Breast epithelium (tissue), 3 donors: ENCODE results near the gene KLHDC8B.

ENCODE experiments used
- POLR2A ChIP-seq: fragments of 450-650 bp; IDR thresholded peaks from one replicate; pipeline ENCODE4 v1.6.1; 2016; ENCODE audit warnings: antibody characterized with exemption, mild to moderate bottlenecking, moderate library complexity
- POLR2AphosphoS5 ChIP-seq, 3 donors: sonication (generic); formaldehyde crosslinking; IDR thresholded peaks; one replicate each; pipeline ENCODE4 v1.6.1; 2017; ENCODE audit warnings: antibody characterized with exemption in 3 of 3

DNA sequence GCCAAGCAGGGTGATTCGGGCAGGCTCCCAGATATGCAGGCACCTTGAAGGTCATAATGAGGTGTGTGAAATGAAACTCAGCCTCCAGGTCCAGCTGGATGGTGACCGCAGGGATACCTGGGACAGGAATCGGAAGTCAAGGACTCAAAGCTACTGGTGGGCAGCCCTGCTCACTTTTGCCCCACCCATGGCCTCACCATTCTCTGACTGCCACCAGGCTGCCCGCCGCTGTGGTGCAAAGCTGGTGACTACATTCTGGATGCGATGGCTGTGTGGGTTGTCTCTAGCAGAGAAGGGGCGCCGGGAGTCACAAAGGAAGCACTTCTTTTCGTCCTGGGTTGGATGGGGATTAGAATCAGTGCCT is 39.3 kb upstream of the KLHDC8B start:
- no peak for TF ChIP-seq POLR2A
- TF ChIP-seq POLR2AphosphoS5 (IDR thresholded peaks at IDR 0.05): no peak
